HG03442 (cell line): ENCODE data around the gene NEK1.
"Not testable (repeated sequence)": the region's sequence is repeated elsewhere in the genome, so short reads cannot be mapped to it uniquely, and the experiment has no call there.

Source experiments
- ATAC-seq: cut with Tn5 transposase; IDR thresholded peaks from one replicate; pipeline ENCODE4 v1.9.1; 2021; ENCODE audit warnings: mild to moderate bottlenecking, moderate library complexity; ENCODE audit not compliant: unreplicated experiment

Gene NEK1

DNA sequence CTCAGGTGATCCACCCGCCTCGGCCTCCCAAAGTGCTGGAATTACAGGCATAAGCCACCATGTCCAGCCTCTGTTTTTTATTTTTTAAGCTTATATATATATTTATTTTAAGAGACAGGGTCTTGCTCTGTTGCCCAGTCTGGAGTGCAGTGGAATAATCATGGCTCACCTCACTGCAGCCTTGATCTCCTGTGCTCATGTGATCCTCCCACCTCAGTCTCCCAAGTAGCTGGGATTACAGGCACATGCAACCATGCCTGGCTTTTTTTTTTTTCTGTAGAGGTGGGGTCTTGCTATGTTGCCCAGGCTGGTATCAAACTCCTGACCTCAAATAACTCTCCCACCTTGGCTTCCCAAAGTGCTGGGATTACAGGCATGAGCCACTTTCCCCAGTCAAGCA is 184.7 kb downstream of the NEK1 start:
- not testable (repeated sequence) for ATAC-seq

DNA sequence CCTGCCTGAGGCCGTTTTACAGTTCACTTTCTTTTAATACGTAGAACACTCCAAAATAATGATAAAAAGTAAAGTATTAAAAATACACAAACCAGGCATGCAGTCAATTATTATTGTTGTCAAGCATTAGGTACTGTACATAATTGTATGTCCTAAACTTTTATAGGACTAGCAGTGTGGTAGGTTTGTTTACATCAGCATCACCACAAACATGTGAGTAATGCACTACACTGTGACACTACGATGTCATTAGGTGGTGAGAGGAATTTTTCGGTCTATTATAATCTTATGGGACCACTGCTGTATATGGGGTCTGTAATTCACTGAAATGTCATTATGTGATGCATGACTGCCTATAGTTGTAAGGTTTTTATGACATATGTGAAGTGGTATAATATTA is 192.1 kb downstream of the NEK1 start:
- ATAC-seq = no peak

DNA sequence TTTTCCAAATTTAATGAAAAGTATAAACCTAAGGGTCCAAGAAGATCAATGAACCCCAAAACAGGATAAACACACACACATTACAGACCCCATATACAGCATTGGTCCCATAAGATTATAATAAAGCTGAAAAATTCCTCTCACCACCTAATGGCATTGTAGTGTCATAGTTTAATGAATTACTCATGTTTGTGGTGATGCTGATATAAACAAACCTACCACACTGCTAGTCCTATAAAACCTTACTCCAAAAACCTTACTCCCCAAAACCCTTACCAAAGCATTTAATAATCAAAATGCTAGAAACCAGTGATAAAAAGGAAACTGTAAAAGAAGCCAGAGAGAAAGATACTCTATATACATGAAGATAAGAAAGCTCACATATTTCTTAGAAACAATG is 193.5 kb downstream of the NEK1 start:
- no peak for ATAC-seq

DNA sequence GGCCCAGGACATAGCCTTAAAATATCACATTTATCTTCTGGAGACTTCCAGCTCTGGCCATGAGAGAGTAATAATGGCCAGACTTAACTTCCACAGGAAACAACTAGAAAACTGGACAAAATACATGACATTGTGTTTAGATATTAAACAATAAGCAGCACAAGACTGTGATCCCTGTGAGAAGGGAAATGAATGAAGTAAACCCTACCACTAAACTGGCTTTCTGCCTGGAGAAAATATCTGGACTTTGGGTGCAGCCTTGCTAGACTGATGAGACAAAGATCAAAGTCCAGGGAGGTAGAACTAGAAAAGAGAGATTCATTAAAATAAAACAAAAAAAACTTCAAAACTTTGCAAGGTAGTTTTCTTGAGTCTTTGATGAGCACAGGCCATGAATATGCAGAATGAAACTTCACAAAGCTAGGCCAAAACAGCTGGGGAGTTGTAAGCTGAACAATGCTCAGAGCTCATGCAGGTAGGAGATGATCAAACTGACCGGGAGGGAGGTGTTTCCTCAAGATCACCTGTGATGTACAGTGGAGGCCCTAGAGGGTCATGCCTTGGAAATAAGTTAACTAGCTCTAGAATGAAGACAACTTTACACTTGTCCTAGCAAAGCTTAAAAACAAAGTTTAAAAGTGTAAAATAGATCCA is 194.6 kb downstream of the NEK1 start:
- ATAC-seq = no peak

DNA sequence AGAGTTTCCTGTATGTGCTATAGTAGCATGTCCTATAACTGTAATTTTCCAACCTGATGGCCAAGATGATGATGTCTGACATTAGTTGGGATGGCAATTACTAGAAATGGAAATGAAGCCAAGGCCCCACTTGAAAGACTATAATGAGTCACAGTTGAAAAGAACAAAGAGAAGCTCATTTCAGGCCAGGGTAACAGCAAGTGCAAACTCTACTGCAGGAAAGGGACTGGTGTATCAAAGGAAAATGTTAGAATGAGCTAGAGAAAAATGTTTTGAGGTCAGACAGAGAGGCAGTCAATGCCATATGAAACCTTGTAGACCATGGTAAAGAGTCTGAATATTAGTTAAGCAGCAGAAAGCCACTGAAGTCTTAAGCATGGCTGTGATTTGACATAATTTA is 195.4 kb downstream of the NEK1 start:
- peak; percentile 91 for ATAC-seq

DNA sequence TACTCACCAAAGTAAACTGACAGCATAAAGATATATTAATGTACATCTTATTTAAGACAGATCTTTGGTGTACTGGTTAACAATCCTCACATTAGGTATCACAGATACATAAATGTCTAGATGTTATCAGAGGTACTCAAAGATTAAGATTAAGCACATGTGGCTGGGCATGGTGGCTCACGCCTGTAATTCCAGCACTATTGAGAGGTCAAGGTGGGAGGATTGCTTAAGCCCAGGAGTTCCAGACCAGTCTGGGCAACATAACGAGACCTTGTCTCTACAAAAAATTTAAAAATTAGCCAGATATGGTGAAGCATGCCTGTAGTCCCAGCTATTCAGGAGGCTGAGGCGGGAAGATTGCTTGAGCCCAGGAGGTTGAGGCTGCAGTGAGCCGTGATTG is 195.9 kb downstream of the NEK1 start:
- no peak for ATAC-seq

DNA sequence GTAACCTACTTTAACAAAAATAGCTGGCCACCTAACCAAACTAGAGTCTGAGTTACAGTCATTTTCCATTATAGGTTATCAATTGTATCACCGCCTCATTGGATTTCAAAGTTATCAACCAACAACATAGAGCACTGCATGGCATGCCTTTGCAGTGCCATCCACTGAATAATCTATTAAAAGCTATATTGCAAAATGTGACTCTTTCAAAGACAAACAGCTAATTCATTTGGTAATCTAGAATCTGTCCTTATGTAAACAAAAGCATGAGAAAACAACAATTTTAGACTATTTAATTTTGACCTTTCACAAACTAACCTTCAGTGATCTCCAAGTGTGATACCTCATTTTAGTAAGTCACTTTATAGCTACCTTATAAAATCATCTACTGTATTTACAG is 197.5 kb downstream of the NEK1 start:
- ATAC-seq = no peak

DNA sequence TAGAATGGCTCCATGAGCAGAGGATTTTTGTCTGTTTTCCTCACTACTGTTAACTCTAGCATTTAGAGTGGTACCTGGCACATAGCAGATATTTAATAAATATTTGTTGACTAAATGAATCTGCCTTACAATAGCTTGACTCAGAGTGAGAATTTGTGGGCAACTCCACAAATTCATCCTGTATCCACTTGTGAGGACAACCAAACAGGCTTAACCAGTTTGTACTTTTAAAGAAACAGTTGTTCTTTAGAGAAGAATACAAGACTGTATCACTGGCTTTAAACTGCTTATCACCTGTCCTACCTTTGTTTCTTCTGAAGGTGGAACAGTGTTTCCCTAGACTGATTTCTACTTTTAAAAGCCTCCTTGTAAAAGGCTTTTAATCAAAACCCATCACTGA is 200.3 kb downstream of the NEK1 start:
- ATAC-seq = no peak

DNA sequence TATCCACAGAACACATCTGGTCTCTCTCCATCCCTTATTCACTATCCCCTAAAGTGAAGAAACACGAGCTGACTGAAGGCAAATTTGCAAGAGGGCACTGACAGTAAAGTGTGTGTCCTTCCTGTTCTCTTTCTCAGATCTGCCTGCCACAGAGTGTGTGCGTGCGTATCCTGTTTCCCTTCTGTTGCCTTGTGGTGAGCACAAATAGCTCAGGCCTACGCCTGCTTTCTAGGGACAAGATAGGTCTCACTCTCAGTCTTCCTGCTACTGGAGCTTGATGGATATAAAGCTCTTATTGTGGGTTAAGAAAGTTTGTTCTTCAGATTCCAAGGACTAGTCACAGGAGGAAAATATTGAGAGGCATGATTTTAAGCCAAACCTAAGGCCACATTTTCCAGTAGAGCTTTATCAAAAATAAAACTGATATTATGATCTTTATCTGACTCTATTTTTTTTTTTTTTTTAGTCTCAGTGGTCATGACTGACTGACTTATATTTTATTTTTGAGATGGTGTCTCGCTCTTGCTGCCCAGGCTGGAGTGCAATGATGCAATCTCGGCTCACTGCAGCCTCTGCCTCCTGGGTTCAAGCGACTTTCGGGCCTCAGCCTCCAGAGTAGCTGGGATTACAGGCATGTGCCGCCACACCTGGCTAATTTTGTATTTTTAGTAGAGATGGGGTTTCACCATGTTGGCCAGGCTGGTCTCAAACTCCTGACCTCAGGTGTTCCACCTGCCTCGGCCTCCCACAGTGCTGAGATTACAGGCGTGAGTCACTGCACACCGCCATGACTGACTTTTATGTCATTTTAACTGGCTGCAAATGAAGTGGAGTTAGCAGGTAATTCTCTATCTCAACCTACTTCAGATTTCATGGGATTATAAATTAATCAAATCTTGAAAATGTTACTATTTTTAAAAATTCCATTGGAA is 201.3 kb downstream of the NEK1 start:
- peak; percentile 98 for ATAC-seq

DNA sequence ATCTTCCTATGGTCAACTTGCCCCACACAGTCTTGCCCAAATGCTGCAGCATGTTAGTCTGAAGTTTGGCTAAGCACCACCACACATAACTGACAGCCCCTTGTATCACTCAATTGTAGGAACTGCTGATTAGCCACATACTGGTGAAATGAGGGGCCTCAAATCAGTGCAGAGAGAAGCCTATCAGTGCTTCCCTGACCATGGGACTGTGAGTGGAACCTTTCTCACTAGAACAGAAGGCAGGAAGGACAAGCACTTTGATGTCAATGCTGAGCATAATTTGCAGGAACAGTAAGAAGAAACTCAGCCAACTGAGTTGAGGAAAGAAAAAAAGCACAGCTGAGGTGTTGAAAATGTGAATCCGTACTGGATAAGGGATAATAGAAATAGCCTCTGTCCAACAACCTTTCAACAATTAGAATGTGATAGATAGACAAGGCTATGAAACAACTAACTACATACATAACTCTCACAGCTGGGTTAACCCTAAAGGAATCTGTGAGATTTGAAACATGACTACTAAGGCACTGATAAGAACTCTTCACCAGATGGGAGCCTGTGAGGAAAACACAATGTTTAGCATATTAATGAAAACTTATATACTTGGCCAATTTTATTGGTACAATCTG is 205.1 kb downstream of the NEK1 start:
- no peak for ATAC-seq

DNA sequence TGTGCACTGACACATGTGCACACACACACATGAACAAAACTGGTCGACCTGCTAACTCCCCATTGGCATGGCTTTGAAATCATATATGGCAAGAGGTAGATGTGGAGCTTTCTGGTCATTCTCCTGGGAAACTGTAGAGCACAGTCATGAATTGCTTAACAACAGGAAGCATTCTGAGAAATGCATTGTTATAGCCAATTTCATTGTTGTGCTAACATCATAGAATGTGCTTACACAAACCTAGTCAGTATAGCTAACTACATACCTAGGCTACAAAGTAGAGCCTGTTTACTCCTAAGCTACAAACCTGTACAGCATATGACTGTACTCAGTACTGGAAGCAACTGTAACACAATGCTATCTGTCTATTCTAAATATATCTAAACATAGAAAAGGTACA is 207.4 kb downstream of the NEK1 start:
- ATAC-seq = no peak

DNA sequence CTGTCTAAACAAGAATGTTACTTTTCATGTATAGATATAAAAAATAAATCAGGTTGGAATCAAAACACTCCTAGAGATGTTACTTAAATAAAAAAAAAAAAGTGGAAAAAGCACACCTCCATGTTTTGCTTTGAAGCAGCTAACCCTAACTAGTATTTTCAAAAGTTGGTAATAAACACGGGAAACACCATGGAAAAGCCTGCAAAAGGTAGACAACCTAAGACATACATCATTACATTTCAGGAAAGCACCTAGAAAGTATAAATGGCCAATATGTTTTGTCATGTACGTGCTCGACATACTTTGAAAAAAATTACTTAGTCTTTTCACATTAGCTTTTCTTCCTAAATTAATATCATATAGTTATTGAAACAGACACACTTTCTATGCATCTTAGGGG is 211.6 kb downstream of the NEK1 start:
- ATAC-seq = no peak

DNA sequence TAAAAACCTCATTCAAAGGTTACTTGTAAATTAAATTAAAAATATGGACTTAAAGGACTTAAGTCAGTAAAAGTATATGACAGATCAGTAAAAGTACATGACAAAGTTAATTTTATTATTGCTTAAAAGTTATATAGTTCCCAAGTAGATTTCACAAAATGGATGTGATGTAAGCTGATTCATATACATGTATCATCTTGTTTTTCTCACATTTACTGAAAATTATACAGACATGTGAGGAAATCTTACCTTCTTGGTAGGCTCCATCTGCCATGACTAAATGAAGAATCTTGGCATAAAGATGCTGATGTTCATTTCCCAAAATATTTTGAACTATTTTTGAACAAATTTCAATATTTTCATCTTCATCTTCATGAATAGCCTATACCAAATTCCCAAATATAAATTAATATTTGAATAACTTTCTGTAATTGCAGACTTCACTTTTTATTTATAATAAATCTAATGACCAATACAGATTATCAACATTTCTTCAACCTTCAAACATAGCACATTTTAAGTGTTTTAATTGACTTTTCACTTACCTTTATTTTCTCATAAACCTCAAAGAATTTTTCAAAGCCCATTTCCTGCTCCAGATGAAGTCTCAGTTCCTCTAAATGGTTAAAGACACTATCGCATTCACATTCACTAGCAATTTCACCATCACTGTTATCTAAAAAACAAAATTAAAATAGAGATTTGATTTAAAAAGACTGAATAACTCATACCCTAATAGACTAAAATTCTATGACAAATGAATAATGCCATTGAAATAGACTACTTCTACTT is 212.2 kb downstream of the NEK1 start:
- peak; percentile 73 for ATAC-seq

DNA sequence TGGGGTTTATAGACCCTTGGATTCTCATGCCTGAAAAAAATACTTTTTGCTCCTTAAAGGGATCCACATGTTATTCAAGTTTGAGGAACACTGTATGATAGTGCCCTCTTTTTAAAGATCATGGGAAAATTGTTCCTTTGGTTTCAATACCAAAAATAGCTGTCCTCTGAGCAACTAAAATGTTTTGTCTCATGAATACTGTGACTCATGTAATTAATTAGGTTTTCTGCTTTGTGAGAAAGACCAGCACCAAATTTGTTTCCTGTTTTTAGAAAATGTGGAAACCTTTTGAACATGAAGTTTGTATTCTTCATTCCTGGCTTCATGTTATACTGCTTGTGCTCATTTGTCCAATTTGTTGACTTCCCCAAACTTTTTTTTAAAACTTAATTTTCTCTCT is 214.1 kb downstream of the NEK1 start:
- no peak for ATAC-seq

DNA sequence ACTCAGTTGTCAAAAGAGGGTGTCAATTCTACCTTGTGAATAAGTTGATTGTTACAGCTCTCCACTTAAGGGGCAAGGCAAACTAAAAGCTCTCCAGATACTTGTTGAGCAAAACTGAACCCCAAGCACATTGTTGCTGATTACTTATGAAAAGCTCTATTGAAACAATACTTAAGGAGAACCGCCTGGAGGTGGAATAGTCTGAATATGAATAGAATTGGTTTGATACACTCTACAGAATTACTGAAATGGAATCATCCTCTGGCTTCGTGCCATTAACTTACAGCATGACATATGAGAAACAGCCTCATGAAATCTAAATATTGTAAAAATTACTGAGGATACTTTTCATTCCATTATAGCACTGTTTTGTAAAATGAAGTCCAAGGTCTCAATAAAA is 214.6 kb downstream of the NEK1 start:
- ATAC-seq = no peak

DNA sequence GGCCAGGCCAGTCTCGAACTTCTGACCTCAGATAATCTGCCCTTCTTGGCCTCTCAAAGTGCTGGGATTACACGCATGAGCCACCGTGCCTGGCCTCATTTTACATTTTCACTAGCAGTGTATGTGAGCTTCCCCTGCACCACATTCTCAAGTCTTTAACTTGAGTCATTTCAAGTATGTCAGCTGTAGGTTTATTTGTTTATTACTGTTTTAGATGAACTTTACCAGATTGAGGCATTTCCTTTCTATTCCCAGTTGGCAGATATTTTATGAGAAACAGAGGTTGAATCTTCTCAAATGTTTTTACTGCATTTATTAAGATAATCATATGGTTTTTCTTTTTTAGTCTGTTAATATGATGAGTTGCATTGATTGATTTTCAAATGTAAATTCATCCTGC is 227.0 kb downstream of the NEK1 start:
- ATAC-seq = no peak

DNA sequence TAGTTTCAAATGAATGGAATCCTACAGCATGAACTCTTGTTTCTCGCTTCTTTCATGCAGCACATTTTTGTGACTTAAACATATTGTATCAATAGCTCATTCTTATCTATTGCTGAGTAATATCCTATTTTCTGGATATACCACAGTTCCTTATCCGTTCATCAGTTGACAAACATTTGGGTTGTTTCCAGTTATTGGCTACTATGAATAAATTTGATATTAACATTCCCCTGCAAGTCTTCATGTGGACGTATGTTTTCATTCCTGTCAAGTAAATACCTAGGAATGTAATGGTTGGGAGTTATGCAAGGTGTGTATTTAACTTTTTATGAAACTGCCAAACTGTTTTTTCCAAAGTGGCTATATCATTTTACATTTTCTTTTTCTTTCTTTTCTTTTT is 227.6 kb downstream of the NEK1 start:
- no peak for ATAC-seq

DNA sequence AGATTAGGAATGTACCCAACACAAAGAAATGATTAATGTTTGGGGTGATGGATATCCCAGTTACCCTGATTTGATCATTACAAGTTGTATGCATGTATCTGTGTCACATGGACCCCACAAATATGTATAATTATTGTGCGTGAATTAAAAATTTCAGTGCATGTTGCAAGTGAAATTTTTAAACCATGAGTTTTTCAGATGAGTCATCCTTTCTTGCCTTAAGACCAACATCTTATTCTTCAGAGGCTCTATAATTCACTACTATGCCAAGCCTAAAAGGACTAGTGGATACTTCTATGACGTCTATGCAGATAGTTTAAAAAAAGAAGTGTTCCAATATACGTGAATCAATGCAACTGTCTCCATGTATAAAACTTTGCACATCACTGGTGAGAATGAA is 228.7 kb downstream of the NEK1 start:
- no peak for ATAC-seq

DNA sequence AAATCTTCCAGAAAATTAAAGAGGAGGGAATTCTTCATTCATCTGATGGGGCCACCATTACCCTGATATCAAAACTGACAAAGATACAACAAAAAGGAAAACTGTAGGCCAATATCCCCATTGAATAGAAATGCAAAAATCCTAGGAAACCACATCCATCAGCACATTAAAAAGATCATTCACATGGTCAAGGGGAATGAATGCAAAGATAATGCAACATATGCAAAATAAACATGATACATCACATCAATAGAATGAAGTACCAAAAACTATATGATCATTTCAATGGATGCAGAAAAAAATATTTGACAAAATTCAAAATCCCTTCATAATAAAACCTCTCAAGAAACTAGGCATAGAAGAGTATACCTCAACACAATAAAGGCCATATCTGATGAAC is 232.7 kb downstream of the NEK1 start:
- no peak for ATAC-seq

DNA sequence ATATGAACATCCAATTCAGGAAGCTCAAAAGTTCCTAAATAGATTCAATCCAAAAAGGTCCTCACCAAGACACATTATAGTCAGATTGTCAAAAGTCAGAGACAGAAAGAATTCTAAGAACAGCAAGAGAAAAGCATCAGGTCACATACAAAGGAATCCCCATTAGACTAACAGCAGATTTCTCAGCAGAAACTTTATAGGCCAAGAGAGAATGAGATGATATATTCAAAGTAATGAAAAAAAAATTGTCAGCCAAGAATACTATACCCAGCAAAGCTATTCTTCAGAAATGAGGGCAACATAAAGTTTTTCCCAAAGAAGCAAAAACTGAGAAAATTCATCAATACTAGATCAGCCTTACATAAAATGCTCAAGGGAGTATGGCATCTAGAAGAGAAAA is 235.0 kb downstream of the NEK1 start:
- ATAC-seq = no peak

DNA sequence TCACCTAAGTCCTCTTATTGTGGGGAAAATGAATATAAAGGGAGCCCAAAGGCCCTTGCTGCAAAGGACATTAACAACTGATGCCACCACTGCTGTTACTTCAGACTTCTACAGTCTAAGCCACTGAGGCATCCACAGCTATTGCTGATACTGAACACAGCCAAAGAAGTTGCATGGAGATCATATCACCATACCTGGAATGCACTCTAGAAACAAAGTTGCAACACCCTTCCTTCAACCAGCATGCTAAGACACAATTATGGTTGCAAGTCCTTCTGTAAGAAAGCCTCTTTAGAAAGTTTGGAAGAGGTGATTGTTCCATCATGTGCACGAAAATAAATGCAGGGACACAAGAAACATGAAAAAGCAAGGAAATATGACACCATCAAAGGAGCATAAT is 236.0 kb downstream of the NEK1 start:
- ATAC-seq = no peak
